GM23248 (cell line): ENCODE results near the gene CCDC171.

Source experiments
- EZH2 ChIP-seq: fragments of 200-600 bp; sonication (generic); IDR thresholded peaks from 2 replicates; pipeline ENCODE4 v1.6.1; 2018; ENCODE audit warnings: antibody characterized with exemption, mild to moderate bottlenecking; ENCODE audit not compliant: insufficient read depth, poor library complexity, severe bottlenecking
- EZH2phosphoT487 ChIP-seq: fragments of 200-600 bp; sonication (generic); IDR thresholded peaks from 2 replicates; pipeline ENCODE4 v1.6.1; 2018; ENCODE audit warnings: antibody characterized with exemption, moderate library complexity, mild to moderate bottlenecking, low read depth; ENCODE audit not compliant: insufficient read depth

GRCh38 chr9:15640121-15640520, 87.3 kb downstream of the CCDC171 start:
- no peak for TF ChIP-seq EZH2phosphoT487
- no peak for TF ChIP-seq EZH2
